GDM1 (cell line): ENCODE data around the gene ASIC4.
A peak's percentile ranks its signal among the peaks of the same experiment; 100 is the strongest.

Source experiments
- DNase-seq: peaks from one replicate; lab custom pipeline; 2025; lab: John Stamatoyannopoulos, UW

ASIC4 gene

DNA sequence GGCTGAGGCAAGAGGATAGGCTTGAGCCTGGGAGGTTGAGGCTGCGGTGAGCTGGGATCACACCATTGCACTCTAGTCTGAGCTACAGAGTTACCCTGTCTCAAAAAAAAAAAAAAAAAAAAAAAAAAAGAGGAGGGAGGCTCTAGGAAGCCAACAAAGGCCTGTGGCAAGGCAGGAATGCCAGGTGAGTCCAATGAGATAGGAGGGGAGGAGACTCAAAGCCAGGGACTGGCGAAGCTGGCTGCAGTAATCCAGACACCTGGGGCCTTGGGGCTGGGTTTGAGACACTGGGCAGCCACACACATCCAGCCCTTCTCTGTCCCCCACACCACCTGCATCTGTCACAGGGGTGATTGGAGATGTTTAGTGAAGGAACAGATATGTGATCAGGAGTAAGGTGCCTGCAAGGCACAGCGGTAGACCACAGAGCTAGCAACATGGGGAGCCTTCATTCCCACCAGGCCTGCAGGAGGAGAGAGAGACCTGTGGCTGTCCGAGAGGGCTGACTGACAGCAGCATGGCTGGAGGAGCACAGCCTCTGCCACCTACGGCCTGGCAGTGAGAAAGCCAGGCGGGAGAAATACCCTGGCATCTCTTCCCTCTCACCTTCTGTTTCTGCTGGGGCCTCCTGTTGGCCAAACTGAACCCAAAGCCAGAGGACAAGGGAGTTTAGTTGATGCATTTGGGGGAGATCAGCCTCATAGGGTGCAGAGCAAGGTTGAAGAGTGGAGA is 19.8 kb downstream of the ASIC4 start:
- DNase-seq: no peak

DNA sequence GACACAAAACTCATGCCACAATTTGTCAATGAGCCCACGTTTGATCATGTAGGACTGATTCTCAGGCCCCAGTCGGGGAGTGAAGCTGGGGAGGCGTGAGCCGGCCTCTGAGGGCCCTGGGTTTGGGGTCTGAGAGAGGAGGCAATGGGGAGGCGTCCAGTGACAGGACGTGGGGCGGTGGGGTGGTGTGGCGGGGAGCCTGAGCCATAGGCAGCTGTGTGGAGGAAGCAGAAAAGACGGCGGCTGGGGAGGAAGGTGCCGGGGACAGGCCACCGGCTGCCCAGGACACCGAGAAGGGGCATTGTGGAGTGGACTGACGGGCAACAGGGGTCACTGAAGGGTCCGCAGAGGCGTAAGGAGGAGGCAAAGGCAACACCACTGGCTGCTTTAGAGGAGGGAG is 22.1 kb downstream of the ASIC4 start:
- DNase-seq: no peak

DNA sequence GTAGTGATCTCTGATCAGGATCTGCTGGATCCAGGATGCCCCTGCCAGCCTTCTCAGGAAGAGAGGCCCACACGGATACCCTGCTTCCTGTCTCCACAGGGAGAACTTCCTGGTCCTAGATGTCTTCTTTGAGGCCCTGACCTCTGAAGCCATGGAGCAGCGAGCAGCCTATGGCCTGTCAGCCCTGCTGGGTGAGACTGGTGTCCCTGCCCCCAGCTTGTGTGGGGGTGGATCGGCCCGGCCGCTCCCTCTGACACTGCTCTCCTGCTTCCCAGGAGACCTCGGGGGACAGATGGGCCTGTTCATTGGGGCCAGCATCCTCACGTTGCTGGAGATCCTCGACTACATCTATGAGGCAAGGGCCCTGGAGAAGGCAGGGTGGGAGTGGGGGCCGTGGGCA is 22.7 kb downstream of the ASIC4 start:
- no peak for DNase-seq

DNA sequence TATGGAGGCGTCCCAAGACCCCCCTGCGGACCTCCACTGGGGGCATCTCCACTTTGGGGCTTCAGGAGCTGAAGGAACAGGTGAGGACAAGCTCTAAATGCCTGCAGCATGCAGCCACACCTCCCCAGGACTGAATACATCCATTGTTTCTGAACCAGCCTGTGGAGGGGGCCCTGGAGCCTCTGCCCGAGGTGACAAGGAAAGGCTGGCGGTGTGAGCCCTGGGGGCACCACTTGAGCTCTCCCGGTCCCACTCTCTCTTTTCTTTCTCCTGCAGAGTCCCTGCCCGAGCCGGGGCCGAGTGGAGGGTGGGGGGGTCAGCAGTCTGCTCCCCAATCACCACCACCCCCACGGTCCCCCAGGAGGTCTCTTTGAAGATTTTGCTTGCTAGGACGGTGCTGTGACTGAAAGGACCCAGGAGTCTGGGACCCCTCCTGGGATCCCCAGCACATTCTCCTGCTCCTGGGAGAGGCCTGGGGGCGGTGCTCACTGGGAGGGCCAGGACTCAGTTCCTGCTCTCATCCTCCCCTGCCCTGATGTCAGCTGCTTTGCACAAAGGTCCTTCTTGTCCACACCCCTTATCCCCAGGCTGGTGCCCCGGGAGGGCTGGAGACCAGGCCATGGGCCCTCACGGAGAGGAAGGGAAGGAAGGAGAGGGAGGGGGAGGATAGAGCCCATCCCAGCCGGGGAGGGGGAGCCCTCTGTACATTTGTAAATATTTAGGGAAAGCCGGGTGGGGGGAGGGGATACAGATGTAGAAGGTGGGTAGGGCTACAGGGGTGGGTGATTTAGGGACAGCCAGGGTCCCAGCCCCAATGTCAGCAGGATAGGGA is 23.6 kb downstream of the ASIC4 start:
- no peak for DNase-seq

DNA sequence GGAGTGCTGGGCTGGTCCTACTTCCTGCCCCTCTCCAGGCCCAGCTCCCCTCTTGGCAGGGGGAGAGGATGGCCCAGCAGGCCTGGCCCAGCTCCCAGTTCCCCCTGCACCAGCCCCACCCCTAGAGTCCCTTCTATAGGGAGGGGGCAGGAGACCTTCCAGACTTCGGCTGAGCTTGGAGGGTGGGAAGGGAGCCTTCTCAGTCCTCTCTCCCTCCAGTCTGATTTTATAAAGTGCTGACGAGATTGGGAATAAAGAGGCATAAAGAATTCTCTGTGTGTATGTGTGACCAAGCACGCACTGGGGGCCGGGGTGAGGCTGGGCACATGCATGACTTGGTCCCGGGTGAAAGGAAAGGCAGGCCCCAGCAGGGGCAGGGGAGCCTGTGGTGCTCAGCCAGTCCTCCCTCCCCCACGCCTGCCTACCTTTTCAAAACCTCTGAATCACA is 24.2 kb downstream of the ASIC4 start:
- no peak for DNase-seq

DNA sequence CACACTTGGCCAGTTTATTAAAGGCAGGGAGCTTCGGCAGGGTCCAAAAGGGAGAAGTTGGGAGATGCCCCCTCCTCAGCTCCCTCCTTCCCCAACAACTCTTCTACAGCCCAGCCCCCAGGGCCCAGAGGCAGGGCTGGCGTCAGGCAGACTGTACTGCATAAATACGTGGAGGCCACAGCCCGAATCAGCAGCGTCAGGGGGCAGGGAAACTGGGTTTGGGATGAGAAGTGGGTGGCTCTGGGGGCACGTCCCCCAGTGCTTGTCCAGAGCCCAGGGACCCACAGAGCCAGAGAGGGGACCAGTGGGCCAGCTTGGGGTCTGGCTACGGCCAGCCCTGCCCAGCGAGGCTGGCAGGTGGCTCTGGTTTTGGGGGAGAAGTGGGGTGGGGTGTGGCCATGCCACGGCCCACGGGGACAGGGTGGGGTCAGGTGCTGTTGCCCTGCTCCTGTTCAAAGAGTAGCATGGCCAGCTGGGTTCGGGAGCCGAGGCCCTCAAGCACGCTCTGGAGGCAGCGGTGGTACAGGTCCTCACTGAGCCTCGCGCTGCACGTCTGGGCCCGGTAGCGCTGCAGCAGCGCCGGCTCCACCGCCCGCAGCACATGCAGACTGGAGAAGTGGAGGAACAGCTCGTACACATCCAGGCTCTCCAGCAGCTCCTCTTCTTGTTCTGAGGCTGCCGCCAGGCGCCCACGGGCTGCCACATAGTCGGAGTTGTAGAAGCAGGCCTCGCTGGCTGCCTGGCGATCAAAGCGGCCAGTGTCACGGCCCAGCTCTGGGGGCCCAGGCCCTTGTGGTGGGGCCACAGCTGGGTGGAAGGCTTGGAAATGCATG is 24.9 kb downstream of the ASIC4 start:
- no peak for DNase-seq

DNA sequence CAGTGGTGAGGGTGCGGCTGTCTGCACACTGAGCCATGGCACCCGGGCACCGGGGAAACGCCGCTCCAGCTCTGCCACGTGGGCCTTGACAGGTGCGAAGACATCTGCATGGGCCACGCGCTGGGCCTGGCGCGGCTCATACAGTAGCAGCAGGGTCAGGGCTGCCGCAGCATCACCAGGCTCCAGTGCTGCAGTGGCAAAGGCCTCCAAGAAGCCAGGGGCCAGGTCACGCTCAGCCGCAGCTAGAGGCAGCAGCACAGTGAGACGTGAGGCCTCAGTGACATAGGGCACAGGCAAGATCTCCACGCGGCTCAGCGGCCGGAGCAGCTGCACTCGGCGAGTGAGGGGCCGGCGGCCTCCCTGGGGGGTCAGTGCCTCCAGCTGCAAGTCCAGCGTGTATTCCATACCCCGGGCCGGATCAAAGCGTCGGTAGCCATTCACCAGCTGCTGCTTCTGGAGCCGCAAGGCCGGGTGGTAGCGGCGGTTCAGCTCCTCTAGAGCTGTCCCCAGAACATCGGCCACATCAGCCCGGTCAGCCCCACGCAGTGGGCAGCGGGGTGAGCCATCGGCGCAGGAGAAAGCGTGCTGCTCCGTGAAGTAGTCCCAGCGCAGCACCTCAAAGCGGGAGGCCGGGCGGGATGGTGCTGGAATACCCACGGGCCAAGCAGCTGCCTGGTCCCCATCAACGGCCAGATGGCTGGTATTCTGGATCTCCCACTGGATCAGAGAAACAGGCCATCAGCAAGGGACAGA is 25.8 kb downstream of the ASIC4 start:
- DNase-seq: no peak

DNA sequence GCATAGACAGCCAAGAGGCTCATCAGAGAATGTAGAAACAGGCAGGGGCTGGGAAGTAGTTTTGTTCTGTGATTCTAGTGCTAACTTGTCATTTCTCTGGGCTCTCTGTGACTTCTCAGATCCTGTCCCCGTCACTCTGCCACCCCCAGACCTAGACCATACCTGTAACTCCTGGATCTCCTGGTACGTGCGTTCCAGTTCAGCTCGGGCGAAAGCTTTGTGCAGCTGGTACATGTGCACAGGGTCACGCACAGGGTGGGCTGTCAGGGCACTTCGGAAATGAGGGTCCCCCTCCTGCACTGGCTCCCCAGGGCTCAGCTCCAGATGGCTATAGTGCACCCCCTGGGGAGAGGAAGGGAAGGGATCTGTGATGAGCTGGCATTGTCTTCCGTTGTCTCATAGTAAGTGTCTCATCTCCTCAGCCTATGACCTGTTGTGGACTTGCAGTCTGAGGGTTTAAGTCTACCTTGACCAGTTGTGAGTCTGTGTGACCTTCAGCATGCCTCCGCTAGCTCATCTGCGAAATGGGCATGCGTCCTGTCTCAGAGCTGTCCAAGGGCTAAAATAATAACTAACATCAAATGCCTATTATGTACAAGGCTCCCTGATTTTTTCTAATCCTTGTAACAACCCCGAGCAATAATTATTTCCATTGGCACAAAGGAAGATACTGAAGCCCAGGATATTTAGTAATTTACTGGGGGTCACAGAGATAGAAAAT is 26.7 kb downstream of the ASIC4 start:
- DNase-seq: no peak

DNA sequence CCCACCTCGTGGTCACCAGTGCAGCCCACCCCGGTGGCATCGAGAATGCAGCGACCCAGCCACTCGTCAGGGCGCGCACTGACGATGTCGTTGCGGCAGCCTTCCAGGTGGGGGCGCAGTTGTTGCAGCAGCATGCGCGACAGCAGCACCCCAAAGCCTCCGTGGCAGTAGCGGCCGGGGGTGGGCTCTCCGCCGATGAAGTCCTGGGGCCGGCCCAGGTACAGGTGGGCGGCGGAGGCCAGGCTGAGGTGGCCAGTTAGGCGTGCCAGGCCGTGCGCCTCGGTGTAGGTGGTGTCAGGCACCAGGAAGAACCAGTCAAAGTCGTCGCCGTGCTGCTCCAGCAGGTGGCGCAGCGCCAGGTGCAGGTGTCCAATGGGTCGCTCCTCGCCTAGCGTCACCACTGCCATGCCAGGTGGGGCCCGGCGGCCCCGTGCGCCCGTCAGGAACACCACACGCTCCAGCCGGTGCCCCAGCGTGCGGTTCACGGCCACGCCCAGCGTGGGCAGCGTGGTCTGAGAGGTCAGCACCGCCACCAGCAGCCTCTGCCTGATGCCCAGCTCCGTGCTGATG is 27.4 kb downstream of the ASIC4 start:
- peak; percentile 80 for DNase-seq

DNA sequence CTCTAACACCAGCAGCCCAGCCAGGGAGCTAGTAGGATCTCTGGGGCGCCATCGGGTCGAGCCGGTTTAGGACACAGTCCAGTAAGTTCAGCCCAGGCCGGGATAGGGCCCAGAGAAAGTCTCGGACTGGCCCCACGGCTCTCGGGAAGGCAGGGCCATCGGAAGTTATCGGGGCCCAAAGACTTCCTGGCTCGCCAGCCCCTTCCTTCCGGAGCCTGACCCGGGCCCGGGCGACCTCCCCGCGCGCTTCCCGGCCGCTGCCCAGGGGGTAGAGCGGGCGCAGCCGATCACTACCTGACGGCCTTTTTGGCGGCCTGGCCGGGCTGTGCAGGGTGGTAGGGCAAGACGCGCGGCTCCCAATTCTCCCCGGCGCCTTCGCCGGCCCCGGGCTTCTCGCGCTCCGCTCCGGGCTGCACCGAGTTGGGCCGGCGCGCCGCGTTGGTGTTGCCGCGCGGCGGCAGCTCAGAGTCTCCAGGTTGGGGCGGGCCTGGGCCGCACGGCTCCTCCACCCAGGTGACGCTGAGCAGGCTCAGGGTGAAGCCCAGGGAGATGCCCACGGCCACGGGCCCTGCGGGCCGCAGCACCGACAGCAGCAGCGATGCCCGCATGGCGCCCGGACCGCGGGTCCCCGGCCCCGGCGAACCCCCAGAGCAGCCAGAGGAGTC is 28.8 kb downstream of the ASIC4 start:
- no peak for DNase-seq

DNA sequence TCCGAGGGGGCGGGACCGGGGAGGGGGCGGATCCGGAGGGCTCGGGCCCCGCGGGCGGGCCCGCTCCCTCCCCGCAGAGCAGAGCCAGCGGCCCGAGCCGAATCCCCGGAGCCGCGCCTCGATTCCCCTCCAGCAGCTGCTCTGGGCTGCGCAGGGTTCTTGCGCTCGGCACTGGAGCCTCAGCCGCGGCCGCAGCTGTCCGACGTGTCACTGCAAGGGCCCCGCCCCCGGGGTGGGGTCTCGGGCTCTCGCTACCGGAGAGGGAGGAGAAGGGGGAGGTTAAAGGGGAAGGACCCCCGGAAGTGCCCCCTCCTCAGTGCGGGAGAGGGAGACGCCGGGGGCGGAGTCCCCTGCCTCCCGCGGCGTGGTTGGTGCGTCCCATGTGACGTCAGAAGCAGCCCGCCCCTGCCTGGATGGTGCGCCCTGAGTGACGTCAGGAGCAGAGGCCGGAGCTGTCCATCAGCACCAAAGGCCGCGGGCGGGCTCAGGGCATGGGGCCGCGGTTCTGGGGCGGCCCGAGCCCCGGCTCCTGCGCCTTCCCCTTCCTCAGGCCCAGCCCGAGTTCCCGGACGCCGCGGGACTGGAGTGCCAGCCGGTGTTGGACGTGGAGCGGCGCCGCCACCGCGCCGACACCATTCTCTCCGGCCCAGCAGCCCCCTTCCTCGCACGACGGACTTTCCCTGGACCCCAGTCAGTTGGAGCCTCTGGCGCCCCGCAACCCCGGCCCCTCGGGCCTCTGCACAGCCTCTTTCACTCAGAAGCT is 29.5 kb downstream of the ASIC4 start, which contains the start of the genes CHPF and TMEM198:
TSS of gene CHPF (minus strand) at position 214 of the 763 bp plus-strand sequence. CDS start 271 bp downstream, outside the sequence.
TSS of gene TMEM198 (plus strand) at position 433 of the 763 bp plus-strand sequence. CDS start 700 bp downstream, outside the sequence.
- peak; percentile 93 for DNase-seq

DNA sequence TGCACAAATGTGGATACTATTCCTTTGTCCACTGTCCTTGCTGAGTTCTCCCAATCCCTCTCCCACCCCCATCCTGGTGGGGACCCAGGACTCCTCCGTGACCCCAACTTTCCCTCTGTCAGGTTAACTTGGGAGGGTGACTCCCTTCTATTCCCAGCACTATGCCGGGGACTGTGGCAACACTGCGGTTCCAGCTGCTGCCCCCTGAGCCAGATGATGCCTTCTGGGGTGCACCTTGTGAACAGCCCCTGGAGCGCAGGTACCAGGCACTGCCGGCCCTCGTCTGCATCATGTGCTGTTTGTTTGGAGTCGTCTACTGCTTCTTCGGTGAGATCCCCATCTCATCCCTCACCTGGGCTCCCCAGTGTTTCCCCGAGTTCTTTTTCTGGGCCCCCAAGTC is 30.3 kb downstream of the ASIC4 start:
- no peak for DNase-seq

DNA sequence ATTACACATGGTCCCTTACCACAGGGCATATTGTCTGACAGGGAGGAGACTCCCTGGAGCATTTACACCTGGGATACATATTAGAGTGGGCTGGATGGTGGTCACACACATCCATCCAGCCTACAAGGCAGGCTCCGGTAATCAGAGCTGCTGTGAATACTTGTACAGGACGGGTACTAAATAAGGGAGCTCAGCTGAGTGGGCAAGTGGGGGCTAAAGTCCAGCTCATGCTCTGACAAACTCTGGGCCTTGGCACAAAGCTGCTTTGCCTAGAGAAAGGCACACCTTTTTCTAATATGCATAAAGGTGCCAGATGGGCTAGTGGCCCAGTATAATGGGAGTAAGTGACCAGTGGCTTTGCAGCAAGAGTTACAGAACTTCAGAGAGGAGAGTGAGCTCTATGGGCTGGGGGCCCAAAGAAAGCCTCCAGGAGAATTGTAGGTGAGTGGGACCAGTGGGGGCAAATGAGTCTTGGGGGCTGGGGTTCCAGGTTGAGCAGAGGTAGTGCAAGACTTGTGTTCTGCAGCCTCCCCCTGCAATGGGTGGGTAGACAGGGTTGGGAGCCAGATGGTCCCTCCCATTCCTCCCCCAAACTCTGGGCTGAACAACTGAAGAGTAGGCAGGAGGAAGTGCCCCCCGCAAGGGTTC is 31.1 kb downstream of the ASIC4 start:
- DNase-seq: no peak

DNA sequence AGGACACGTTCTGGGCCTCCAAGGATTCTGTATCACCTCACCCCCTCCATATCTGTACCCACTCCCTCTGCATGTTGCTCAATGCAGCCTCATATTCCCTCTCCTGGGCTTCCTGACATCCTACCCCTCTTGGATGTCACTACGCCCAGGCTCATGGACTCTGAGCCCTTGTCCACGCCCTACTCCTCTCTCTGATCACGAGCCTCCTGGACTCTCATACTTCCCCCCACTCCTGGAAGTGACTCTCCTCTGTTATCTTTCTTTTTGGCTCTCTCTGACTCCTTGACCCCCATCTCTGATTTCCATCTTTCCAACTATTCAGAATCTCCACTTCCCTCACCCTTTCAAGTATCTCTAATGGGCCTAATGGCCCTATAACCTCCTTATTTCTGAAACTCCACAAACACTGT is 31.7 kb downstream of the ASIC4 start:
- no peak for DNase-seq

DNA sequence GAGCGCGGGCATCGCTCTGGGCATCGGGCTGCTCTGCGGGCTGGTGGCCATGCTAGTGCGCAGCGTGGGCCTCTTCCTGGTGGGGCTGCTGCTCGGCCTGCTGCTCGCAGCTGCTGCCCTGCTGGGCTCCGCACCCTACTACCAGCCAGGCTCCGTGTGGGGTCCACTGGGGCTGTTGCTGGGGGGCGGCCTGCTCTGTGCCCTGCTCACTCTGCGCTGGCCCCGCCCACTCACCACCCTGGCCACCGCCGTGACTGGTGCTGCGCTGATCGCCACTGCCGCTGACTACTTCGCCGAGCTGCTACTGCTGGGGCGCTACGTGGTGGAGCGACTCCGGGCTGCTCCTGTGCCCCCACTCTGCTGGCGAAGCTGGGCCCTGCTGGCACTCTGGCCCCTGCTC is 33.3 kb downstream of the ASIC4 start:
- no peak for DNase-seq

DNA sequence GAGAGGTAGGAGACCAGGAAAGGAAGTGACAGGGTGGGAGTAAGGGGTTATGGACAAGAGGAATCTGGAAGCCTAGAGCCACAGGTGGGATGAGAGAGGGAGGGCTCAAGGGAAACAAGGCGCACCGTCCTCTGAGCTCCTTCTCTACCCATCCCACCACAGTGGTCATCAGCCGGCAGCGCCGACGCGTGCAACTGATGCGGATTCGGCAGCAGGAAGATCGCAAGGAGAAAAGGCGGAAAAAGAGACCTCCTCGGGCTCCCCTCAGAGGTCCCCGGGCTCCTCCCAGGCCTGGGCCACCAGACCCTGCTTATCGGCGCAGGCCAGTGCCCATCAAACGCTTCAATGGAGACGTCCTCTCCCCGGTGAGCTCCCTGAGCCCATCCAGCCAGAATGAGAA is 34.7 kb downstream of the ASIC4 start:
- no peak for DNase-seq

DNA sequence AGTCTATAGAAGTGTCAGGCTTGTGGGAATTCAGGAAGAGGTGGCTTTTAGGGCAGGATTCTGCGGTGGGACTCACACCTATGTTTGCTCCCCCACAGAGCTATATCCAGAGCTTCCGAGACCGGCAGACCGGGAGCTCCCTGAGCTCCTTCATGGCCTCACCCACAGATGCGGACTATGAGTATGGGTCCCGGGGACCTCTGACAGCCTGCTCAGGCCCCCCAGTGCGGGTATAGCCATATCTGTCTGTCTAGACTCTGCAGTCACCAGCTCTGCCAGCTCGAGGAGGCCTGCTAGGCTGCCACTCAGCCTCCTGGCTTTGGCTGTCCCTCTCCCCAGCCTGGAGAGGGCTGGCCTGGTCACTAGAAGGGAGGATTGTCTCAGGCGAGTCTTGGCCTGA is 35.3 kb downstream of the ASIC4 start:
- DNase-seq: no peak
